Measurements from ENCODE around the gene NTM. TPM values are rescaled to one million over a fixed set of nuclear protein-coding genes. Genes with fewer than 3 reads are reported as not detected.

The NTM gene
- total RNA-seq, 4 donors from 2014 or later = 3.6 to 11.8 (median 7.8) TPM

GRCh38 chr11:132253469-132254264 is 883.3 kb downstream of the NTM start:
- Histone ChIP-seq H3K9me3 (peaks cover 0 to 8% (median 0%) of the 10 kb centered on the region in 3 donors), H3K27me3 (no peaks in the 10 kb centered on the region), H3K4me1 (no peaks in the 10 kb centered on the region), H3K36me3 (no peaks in the 10 kb centered on the region), H3K4me3 (no peak overlapping the region), H3K27ac (no peak overlapping the region)
- ATAC-seq = no peak
- WGBS, 2 donors (ENCODE audit: low coverage in 1 of 2) = 62 to 81% methylated on average over 5 to 7 of the region's 9 CpGs
- TF ChIP-seq, protein P1, sequence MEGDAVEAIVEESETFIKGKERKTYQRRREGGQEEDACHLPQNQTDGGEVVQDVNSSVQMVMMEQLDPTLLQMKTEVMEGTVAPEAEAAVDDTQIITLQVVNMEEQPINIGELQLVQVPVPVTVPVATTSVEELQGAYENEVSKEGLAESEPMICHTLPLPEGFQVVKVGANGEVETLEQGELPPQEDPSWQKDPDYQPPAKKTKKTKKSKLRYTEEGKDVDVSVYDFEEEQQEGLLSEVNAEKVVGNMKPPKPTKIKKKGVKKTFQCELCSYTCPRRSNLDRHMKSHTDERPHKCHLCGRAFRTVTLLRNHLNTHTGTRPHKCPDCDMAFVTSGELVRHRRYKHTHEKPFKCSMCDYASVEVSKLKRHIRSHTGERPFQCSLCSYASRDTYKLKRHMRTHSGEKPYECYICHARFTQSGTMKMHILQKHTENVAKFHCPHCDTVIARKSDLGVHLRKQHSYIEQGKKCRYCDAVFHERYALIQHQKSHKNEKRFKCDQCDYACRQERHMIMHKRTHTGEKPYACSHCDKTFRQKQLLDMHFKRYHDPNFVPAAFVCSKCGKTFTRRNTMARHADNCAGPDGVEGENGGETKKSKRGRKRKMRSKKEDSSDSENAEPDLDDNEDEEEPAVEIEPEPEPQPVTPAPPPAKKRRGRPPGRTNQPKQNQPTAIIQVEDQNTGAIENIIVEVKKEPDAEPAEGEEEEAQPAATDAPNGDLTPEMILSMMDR (IDR thresholded peaks at IDR 0.05) = no peak
- no peak for TF ChIP-seq POLR2A (IDR thresholded peaks at IDR 0.05)
- no peak for TF ChIP-seq EP300 (IDR thresholded peaks at IDR 0.05)
- no peak for TF ChIP-seq POLR2AphosphoS5 (IDR thresholded peaks at IDR 0.05)

DNA sequence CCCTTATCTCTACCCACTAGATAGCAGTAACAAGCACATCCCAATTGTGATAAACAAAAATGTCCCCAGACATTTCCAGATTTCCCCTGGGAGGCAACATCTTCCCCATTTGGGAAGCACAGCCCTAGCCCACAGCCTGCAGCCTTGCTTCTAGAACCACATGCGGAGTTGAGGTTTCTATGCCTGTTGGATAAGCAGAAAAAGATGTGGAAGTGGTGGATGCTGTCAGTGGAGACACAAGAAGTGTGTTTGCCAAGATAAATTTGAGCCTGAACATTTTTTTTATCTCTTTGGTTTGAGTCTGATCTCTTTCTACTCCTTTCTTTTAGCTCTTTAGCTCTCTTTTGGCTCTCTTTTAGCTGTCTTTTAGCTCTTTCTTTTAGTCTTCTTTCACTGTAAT is 884.5 kb downstream of the NTM start:
- no peak for ATAC-seq
- H3K36me3 ChIP-seq = no peaks in the 10 kb centered on the region
- no peaks in the 10 kb centered on the region for H3K4me1 ChIP-seq
- no peak overlapping the region for H3K4me3 ChIP-seq
- H3K9me3 ChIP-seq = peaks cover 0 to 4% (median 0%) of the 10 kb centered on the region in 3 donors
- WGBS, 2 donors (ENCODE audit: low coverage in 1 of 2) = 87% methylated on average over 1 of the region's 1 CpG; no CpG with 5 or more reads in 1 of the 2 donors
- TF ChIP-seq, protein P1 (IDR thresholded peaks at IDR 0.05) = no peak
- TF ChIP-seq POLR2AphosphoS5 (IDR thresholded peaks at IDR 0.05) = no peak
- TF ChIP-seq POLR2A (IDR thresholded peaks at IDR 0.05) = no peak
- TF ChIP-seq EP300 (IDR thresholded peaks at IDR 0.05) = no peak
- H3K27me3 ChIP-seq = no peaks in the 10 kb centered on the region
- no peak overlapping the region for H3K27ac ChIP-seq

DNA sequence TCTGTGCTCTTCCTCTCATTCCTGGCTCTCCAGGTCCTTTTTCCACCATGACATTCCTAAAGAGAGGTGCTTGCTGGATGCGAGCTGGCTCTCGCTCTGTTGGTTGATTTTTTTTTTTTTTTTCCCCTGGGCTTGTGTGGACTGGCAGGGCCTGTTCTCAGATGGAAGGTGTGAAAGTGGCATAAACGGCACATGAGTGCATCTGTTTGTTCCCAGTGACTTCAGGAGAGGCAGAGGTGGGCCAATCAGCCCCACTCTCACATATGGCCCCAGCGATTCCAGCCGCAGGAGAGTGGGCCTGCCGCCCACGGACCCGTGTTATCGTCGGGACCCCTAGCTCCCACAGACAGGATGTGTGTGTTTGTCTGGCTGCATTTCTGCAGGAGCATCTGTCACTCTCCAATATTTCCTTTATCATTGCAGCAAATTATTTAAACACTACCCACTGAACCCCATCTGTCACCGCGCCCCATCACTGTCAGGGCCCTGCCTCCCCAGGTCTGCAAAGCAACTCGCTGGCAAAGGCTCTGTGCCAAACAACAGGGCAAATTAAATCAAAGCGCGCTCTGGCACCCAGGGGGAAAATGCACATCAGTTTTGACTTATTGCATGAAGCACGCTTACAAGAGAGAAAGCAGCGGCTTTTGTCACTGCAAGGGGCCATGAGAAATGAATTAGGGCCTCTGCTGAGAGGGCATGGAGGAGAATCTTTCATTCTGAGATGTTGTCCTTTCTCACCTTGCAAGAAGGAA is 886.3 kb downstream of the NTM start:
- H3K36me3 ChIP-seq = no peaks in the 10 kb centered on the region
- no peak overlapping the region for H3K27ac ChIP-seq
- no peaks in the 10 kb centered on the region for H3K27me3 ChIP-seq
- ATAC-seq = no peak
- H3K4me1 ChIP-seq = no peaks in the 10 kb centered on the region
- TF ChIP-seq POLR2AphosphoS5 (IDR thresholded peaks at IDR 0.05) (no peak), POLR2A (IDR thresholded peaks at IDR 0.05) (no peak), EP300 (IDR thresholded peaks at IDR 0.05) (no peak)
- TF ChIP-seq, protein P1 (IDR thresholded peaks at IDR 0.05) = no peak
- 85 to 88% methylated on average over 6 to 10 of the region's 17 CpGs for WGBS, 2 donors (ENCODE audit: low coverage in 1 of 2)
- H3K9me3 ChIP-seq = no peaks in the 10 kb centered on the region
- no peak overlapping the region for H3K4me3 ChIP-seq

DNA sequence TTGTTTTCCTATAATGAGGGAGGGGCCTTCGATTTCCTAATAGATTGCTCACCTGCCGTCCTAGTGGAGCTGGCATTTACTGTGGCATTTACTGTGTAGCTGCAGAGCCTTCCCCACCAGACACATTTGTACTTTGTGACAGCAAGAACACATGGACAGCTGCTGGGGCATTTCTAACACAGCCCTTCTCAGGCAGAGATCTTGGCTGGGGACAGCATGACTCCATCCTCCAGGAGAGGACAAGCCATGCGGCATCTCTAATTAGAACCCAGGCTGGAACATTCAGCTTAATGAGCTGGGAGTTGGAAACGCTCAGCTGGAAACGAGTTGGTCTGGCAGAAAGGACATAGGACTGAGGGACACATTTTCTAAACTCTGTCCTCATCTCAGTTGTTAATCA is 887.5 kb downstream of the NTM start:
- H3K4me1 ChIP-seq = no peaks in the 10 kb centered on the region
- no peak for ATAC-seq
- H3K9me3 ChIP-seq = no peaks in the 10 kb centered on the region
- no peak overlapping the region for H3K4me3 ChIP-seq
- TF ChIP-seq, protein P1 (IDR thresholded peaks at IDR 0.05) = no peak
- no peak overlapping the region for H3K27ac ChIP-seq
- H3K36me3 ChIP-seq = no peaks in the 10 kb centered on the region
- WGBS, 2 donors (ENCODE audit: low coverage in 1 of 2) = 90 to 96% methylated on average over 3 to 4 of the region's 5 CpGs
- H3K27me3 ChIP-seq = no peaks in the 10 kb centered on the region
